GM12864 (cell line): ENCODE results near the gene MYLIP.
"Not testable (repeated sequence)": the region's sequence is repeated elsewhere in the genome, so short reads cannot be mapped to it uniquely, and the experiment has no call there.

Source experiments
- DNase-seq: peaks from one replicate; pipeline ENCODE4 v3.0.0-alpha.2; 2011; ENCODE audit warnings: low read depth
- H3K4me3 ChIP-seq: 2 replicates; pipeline ENCODE4 v1.5.1; 2011; ENCODE audit warnings: mild to moderate bottlenecking, low read depth, low read length, control low read depth
- CTCF ChIP-seq: IDR thresholded peaks from 2 replicates; pipeline ENCODE4 v1.5.1; 2011; ENCODE audit warnings: low read depth, mild to moderate bottlenecking, moderate library complexity, low read length, control low read depth, inconsistent platforms; ENCODE audit errors: missing control alignments

MYLIP gene

GRCh38 chr6:16166871-16167608 is 38.2 kb downstream of the MYLIP start:
- no peak overlapping the region for H3K4me3 ChIP-seq
- no peak for DNase-seq
- TF ChIP-seq CTCF, result no peak

- no peak for DNase-seq
- no peak overlapping the region for H3K4me3 ChIP-seq
- TF ChIP-seq CTCF, result no peak
Observed at GRCh38 chr6:16168121-16168520, 39.2 kb downstream of the MYLIP start.

GRCh38 chr6:16168858-16169257 is 40.0 kb downstream of the MYLIP start:
- DNase-seq, result no peak
- no peak overlapping the region for H3K4me3 ChIP-seq
- TF ChIP-seq CTCF, result peak; percentile 68

- TF ChIP-seq CTCF, result no peak
- no peak for DNase-seq
- H3K4me3 ChIP-seq, result no peak overlapping the region
Observed at GRCh38 chr6:16171400-16171799, 42.5 kb downstream of the MYLIP start.

- TF ChIP-seq CTCF, result no peak
- DNase-seq, result no peak
- no peak overlapping the region for H3K4me3 ChIP-seq
Observed at GRCh38 chr6:16173167-16173940, 44.5 kb downstream of the MYLIP start.

GRCh38 chr6:16174416-16175078 is 45.7 kb downstream of the MYLIP start:
- DNase-seq, result no peak
- no peak for TF ChIP-seq CTCF
- no peak overlapping the region for H3K4me3 ChIP-seq

GRCh38 chr6:16176600-16176999 is 47.7 kb downstream of the MYLIP start:
- not testable (repeated sequence) for H3K4me3 ChIP-seq, DNase-seq
